ENCODE results near the gene ADAM23.

The ADAM23 gene

GRCh38 chr2:206512999-206513398, 69.7 kb downstream of the ADAM23 start:
- DNase-seq, result no peak

GRCh38 chr2:206515580-206515979, 72.2 kb downstream of the ADAM23 start:
- no peak for DNase-seq

- no peak for DNase-seq
Observed at GRCh38 chr2:206518997-206519396, 75.7 kb downstream of the ADAM23 start.

- DNase-seq, result no peak
Observed at GRCh38 chr2:206520450-206520849, 77.1 kb downstream of the ADAM23 start.

- DNase-seq, result no peak
Observed at GRCh38 chr2:206521115-206521514, 77.8 kb downstream of the ADAM23 start.

GRCh38 chr2:206521612-206522011, 78.3 kb downstream of the ADAM23 start:
- DNase-seq, result no peak

- no peak for DNase-seq
Observed at GRCh38 chr2:206526416-206526815, 83.1 kb downstream of the ADAM23 start.

GRCh38 chr2:206527153-206527552, 83.8 kb downstream of the ADAM23 start:
- DNase-seq, result no peak

- peak; percentile 19 for DNase-seq
Observed at GRCh38 chr2:206530727-206531126, 87.4 kb downstream of the ADAM23 start.

GRCh38 chr2:206531996-206532543, 88.7 kb downstream of the ADAM23 start:
- no peak for DNase-seq

GRCh38 chr2:206533977-206534376, 90.6 kb downstream of the ADAM23 start:
- no peak for DNase-seq

GRCh38 chr2:206535260-206535986, 92.1 kb downstream of the ADAM23 start:
- no peak for DNase-seq

GRCh38 chr2:206540757-206541156, 97.4 kb downstream of the ADAM23 start:
- no peak for DNase-seq

- no peak for DNase-seq
Observed at GRCh38 chr2:206543073-206543472, 99.7 kb downstream of the ADAM23 start.

GRCh38 chr2:206548383-206548782, 105.1 kb downstream of the ADAM23 start:
- no peak for DNase-seq

- no peak for DNase-seq
Observed at GRCh38 chr2:206555721-206556120, 112.4 kb downstream of the ADAM23 start.

- no peak for DNase-seq
Observed at GRCh38 chr2:206556357-206556949, 113.1 kb downstream of the ADAM23 start.

GRCh38 chr2:206557321-206557720, 114.0 kb downstream of the ADAM23 start:
- DNase-seq, result no peak

GRCh38 chr2:206558492-206558891, 115.2 kb downstream of the ADAM23 start:
- no peak for DNase-seq

GRCh38 chr2:206561962-206562361, 118.6 kb downstream of the ADAM23 start:
- no peak for DNase-seq

- no peak for DNase-seq
Observed at GRCh38 chr2:206562375-206562774, 119.0 kb downstream of the ADAM23 start.

- no peak for DNase-seq
Observed at GRCh38 chr2:206563374-206563773, 120.0 kb downstream of the ADAM23 start.

GRCh38 chr2:206565666-206566065, 122.3 kb downstream of the ADAM23 start:
- no peak for DNase-seq

GRCh38 chr2:206569470-206569869, 126.1 kb downstream of the ADAM23 start:
- no peak for DNase-seq

GRCh38 chr2:206570199-206570598, 126.9 kb downstream of the ADAM23 start:
- DNase-seq, result no peak

Data from activated CD4-positive, alpha-beta T cell treated with anti-CD3 and anti-CD28 coated beads, Interleukin-2, amount 50 U/mL, for 1 hour (primary cell).